GM19452 (cell line): ENCODE data around the gene RLBP1.

Experiments used
- ATAC-seq: cut with Tn5 transposase; IDR thresholded peaks from one replicate; pipeline ENCODE4 v1.9.1; 2021; ENCODE audit not compliant: unreplicated experiment

The RLBP1 gene

GRCh38 chr15:89179966-89180875 lies 41.2 kb downstream of the RLBP1 start:
- no peak for ATAC-seq

- no peak for ATAC-seq
Measured at GRCh38 chr15:89178307-89178977, 42.9 kb downstream of the RLBP1 start.

DNA sequence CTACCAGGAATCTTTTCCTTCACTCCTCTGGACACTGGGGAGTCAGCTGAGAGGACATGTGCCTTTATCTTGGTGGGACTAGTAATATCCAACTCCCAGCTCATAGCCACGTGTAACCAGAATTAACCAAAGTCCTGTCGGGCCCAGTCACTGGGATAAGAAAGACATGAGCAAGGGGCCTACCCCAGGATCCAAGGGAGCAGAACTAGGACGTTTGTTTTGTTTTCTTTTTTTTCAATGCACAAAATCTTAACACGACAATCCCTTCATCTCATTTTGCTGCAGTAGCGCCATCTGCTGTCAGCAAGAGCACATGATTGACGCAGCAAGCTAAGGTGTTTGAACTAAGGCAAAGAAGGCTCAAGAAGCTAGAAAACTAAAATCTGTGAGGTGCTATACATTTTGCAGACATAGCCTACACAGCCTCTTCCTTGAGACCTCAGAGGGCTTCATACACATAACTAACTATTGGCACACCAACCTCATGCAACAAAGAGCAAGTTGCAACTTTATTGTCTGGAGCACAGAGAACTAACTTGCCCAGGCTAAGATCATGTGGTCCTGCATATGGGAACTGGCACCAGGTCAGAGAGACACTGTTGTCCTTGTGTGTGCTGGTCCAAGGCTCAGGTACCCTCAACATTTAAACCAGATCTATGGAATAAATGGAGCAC lies 43.6 kb downstream of the RLBP1 start:
- no peak for ATAC-seq

DNA sequence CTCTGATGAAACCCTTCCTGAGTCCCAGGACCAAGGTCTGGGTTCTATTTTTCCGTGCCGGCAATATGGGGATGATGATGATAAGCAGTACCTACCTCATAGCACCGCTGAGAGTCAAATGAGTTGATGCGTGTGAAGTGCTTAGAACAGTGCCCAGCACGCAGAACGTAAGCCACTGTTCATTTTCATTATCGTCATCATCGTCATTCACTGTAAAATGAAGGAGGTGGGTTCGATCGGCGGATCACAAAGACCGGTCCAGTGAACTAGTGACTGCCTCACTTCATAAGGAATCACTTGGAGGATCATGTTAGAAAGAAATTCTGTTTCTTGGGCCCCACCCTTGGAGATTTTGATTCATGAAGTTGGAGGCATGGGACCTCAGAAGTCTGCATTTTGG lies 44.3 kb downstream of the RLBP1 start:
- no peak for ATAC-seq

- no peak for ATAC-seq
Measured at GRCh38 chr15:89175617-89176191, 45.7 kb downstream of the RLBP1 start.

- no peak for ATAC-seq
Measured at GRCh38 chr15:89174476-89174875, 46.9 kb downstream of the RLBP1 start.

DNA sequence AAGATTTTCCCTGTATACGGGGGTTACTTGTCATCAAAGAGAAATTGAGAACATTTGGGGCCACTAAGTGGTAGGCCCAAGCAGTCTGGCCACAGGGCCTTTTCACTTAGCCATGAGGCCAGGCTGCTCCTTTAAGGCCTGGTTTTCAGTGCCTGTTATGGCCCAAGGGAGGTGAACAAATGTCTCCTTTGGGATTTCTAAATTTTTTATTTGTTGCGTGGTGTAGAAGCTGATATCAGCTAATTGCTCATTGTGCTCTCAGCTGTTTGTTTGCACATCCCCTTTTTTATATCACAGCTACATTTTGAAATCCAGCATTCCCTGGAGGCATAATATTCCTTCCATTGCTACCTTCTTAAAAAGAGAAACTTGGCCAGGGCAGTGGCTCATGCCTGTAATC lies 48.5 kb downstream of the RLBP1 start:
- no peak for ATAC-seq

DNA sequence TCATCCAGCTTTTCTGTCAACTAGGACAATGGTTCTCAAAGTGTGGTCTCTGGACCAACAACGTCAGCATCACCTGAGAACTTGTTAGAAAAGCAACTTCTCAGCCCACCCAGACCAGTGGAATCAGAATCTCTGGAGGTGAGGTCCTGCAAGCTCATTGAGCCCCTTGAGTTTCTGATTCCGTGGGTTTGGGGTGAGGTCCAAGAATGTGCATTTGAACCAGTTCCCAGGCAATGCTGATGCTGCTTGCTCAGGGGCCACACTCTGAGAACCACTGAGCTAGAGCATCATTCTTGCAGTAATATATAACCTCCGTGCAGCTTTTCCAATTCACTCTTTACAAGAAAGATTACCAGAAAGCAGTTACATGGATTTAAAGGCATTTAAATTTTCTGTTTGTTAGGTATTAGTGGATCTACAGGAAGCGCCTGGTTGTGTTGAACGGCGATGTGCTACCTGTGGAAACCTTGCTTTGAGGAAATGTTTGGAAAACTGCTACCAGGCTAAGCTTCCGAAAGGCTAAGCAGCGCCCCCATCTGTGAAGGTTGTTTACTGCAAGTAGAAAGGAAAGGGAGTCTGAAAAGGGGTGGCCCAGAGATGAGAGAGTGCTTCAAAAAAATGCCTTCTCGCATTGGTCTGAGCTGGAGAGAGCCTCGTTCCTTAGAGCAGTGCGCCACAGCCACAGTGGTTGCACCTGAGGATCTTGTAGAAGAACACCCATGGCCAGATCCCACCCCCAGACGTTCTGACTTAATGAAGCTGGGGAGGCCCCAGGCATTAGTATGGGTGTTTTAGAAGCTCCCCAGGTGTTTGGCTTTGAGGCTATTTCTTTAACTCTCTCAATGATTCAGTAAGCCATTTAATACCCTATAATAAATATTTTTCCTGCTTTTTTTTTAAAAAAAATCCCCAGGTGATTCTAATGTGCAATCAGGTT lies 50.0 kb downstream of the RLBP1 start:
- no peak for ATAC-seq

GRCh38 chr15:89170364-89170763 lies 51.0 kb downstream of the RLBP1 start:
- no peak for ATAC-seq

DNA sequence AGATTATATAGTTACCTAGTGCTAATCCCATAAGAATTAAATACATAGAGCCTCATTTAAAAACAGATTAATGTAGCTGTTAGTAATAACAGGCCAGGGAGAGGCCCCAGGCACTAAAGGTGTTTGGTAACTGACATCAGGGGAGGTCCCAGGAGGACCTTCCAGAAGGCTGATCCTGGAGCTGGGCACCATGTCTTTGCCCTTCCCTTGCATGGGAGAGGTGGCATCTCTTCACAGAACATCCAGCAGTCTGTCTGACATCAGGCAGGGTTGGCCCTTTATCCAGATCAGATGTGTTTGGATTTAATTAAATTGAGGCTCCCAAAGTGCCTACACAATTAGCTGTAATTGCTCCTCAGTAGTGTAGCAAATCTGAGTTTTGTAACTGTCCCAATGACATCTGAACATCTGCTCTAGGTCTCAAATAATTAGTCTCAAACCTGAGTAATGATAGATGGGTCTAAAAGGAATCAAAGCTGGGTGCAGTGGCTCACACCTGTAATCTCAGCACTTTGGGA lies 53.0 kb downstream of the RLBP1 start:
- ATAC-seq: no peak

- peak; percentile 76 for ATAC-seq
Measured at GRCh38 chr15:89167267-89168176, 53.9 kb downstream of the RLBP1 start.

- ATAC-seq: no peak
Measured at GRCh38 chr15:89165677-89166076, 55.7 kb downstream of the RLBP1 start.

- no peak for ATAC-seq
Measured at GRCh38 chr15:89164712-89165211, 56.6 kb downstream of the RLBP1 start.

GRCh38 chr15:89163271-89164055 lies 57.9 kb downstream of the RLBP1 start:
- no peak for ATAC-seq

DNA sequence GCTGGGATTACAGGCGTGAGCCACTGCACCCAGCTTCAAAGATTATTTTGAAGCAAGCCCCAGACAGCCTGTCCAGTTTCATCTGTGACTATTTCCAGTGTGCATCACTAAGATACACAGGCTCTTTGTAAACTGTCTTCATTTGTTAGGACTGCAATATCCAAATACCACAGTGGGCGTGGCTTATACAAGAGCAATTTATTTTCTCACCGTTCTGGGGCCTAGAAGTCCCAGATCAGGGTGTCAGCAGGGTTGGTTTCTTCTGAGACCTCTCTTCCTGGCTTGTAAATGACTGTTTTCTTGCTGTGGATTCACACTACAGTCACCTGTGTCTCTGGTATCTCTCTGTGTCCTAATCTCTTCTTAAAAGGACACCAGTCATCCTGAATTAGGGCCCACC lies 59.7 kb downstream of the RLBP1 start:
- ATAC-seq: no peak
